Loucy (cell line): ENCODE measurements around the gene FOXK2.

Source experiments
- EZH2phosphoT487 ChIP-seq: fragments of 200-600 bp; IDR thresholded peaks from 2 replicates; pipeline ENCODE4 v1.6.1; 2018; ENCODE audit warnings: antibody characterized with exemption, mild to moderate bottlenecking, moderate library complexity, borderline replicate concordance
- TF ChIP-seq, protein P1 (sequence below): fragments of 200-600 bp; sonication (generic); conservative IDR thresholded peaks from 2 replicates; pipeline ENCODE4 v1.5.1; 2014; ENCODE audit warnings: mild to moderate bottlenecking, antibody characterized with exemption, low read length

DNA sequence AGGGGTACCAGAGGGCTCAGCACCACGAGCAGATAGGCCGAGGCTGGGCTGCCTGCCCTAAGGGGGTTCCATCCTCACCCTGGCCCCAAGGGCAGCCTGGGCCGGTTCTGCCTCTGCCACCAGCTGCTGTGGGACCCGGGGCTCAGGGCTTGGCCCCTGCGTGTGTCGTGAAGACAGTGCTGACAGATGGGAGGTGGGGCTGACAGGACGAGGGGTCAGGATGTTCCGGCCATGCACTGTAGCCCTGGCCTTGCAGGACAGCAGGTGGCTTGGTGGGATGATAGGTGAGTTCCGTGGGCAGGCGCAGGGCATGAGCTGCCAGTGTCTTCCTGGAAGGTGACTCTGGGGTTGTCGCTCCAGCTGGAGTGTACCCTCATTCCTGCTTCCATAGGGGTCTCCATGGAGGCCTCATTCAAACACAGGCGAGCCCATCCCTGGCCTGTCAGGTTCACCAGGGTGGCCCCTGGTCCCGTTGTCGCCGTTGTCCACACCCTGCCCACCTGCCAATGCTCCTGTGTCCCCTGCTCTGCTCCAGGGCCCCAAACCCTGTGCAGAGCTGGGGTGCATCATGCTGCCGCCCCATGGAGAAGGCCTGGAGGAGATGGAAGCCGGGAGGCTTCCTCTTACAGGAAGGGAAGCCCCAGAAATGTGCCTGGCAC lies 71.5 kb downstream of the FOXK2 start:
- TF ChIP-seq, protein P1, sequence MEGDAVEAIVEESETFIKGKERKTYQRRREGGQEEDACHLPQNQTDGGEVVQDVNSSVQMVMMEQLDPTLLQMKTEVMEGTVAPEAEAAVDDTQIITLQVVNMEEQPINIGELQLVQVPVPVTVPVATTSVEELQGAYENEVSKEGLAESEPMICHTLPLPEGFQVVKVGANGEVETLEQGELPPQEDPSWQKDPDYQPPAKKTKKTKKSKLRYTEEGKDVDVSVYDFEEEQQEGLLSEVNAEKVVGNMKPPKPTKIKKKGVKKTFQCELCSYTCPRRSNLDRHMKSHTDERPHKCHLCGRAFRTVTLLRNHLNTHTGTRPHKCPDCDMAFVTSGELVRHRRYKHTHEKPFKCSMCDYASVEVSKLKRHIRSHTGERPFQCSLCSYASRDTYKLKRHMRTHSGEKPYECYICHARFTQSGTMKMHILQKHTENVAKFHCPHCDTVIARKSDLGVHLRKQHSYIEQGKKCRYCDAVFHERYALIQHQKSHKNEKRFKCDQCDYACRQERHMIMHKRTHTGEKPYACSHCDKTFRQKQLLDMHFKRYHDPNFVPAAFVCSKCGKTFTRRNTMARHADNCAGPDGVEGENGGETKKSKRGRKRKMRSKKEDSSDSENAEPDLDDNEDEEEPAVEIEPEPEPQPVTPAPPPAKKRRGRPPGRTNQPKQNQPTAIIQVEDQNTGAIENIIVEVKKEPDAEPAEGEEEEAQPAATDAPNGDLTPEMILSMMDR: no peak
- TF ChIP-seq EZH2phosphoT487: no peak
